Islet precursor cell (in vitro differentiated cells): Measurements from ENCODE around the gene ZNF592.
A peak's percentile ranks its signal among the peaks of the same experiment; 100 is the strongest.
"Not testable (repeated sequence)": the region's sequence is repeated elsewhere in the genome, so short reads cannot be mapped to it uniquely, and the experiment has no call there.

Experiments used
- DNase-seq: peaks from one replicate; pipeline ENCODE4 v3.0.0-alpha.2; 2018

Gene ZNF592

GRCh38 chr15:84832448-84833040 is 84.2 kb downstream of the ZNF592 start:
- no peak for DNase-seq

GRCh38 chr15:84833447-84834228 is 85.2 kb downstream of the ZNF592 start:
- DNase-seq = no peak

GRCh38 chr15:84834229-84834955 is 86.0 kb downstream of the ZNF592 start:
- DNase-seq = no peak

- DNase-seq = no peak
Observed at GRCh38 chr15:84834969-84835368, 86.6 kb downstream of the ZNF592 start.

GRCh38 chr15:84835661-84836337 is 87.4 kb downstream of the ZNF592 start:
- DNase-seq = no peak

- DNase-seq = no peak
Observed at GRCh38 chr15:84836844-84837243, 88.5 kb downstream of the ZNF592 start.

- peak; percentile 53 for DNase-seq
Observed at GRCh38 chr15:84839714-84840113, 91.3 kb downstream of the ZNF592 start.

- DNase-seq = no peak
Observed at GRCh38 chr15:84840255-84840654, 91.9 kb downstream of the ZNF592 start.

- no peak for DNase-seq
Observed at GRCh38 chr15:84840741-84841429, 92.5 kb downstream of the ZNF592 start.

- DNase-seq = no peak
Observed at GRCh38 chr15:84842781-84843180, 94.4 kb downstream of the ZNF592 start.

- no peak for DNase-seq
Observed at GRCh38 chr15:84844964-84845363, 96.6 kb downstream of the ZNF592 start.

GRCh38 chr15:84845631-84846030 is 97.2 kb downstream of the ZNF592 start:
- DNase-seq = not testable (repeated sequence)

- no peak for DNase-seq
Observed at GRCh38 chr15:84846269-84846668, 97.9 kb downstream of the ZNF592 start.

GRCh38 chr15:84847382-84847781 is 99.0 kb downstream of the ZNF592 start:
- no peak for DNase-seq

GRCh38 chr15:84852212-84852611 is 103.8 kb downstream of the ZNF592 start:
- no peak for DNase-seq

GRCh38 chr15:84855136-84855535 is 106.7 kb downstream of the ZNF592 start:
- no peak for DNase-seq

GRCh38 chr15:84855765-84856164 is 107.4 kb downstream of the ZNF592 start:
- DNase-seq = no peak
